ENCODE data around the gene CAMTA1.
"Not testable (repeated sequence)": the region's sequence is repeated elsewhere in the genome, so short reads cannot be mapped to it uniquely, and the experiment has no call there.

CAMTA1 gene

GRCh38 chr1:6785318-6785727 is at the start of gene CAMTA1:
Gene CAMTA1 (plus strand): TSS chr1:6785454. CDS start chr1:6785531, 77 bp downstream.
- Histone ChIP-seq H3K4me2 (ENCODE audit: insufficient read depth, low read length) (peak within 1 kb of the TSS; percentile 100), H3K27ac (ENCODE audit: low read length) (peak within 1 kb of the TSS; percentile 71), H3K9ac (ENCODE audit: low read depth, low read length) (peak within 1 kb of the TSS; percentile 86), H3K9me3 (ENCODE audit: insufficient read depth, low read length, severe bottlenecking) (no peaks in the 10 kb centered on the region), H3K79me2 (ENCODE audit: insufficient read depth, low read length) (peaks cover 55% of the 10 kb centered on the region), H3K36me3 (ENCODE audit: insufficient read depth, low read length) (no peaks in the 10 kb centered on the region), H3K4me3 (ENCODE audit: low read depth in 1 of 2, low read length in 2 of 2) (peak within 1 kb of the TSS; percentile 66 to 88), H2AFZ (ENCODE audit: low read depth, low read length) (peak within 1 kb of the TSS; percentile 89), H4K20me1 (ENCODE audit: insufficient read depth, low read length) (peaks cover 43% of the 10 kb centered on the region), H3K27me3 (ENCODE audit: insufficient read depth, low read length, poor library complexity) (no peaks in the 10 kb centered on the region), H3K4me1 (ENCODE audit: insufficient read depth, low read length) (peaks cover 42% of the 10 kb centered on the region)
- DNase-seq (no peak), ATAC-seq (ENCODE audit: insufficient read depth, low read depth) (peak; percentile 87)
- TF ChIP-seq CTCF (IDR thresholded peaks at IDR 0.05; ENCODE audit: borderline replicate concordance, extremely low read depth, low read length, poor library complexity, severe bottlenecking), result no peak
- TF ChIP-seq EZH2 (IDR thresholded peaks at IDR 0.05; ENCODE audit: borderline replicate concordance, low read depth, low read length, severe bottlenecking), result no peak

GRCh38 chr1:6738987-6739676 is 46.1 kb upstream of the CAMTA1 start:
- H3K4me2 ChIP-seq (ENCODE audit: insufficient read depth, low read length), result no peak overlapping the region

GRCh38 chr1:6742676-6743188 is 42.5 kb upstream of the CAMTA1 start:
- H3K27me3 ChIP-seq (ENCODE audit: insufficient read depth, low read length, poor library complexity); H3K4me1 ChIP-seq (ENCODE audit: insufficient read depth, low read length); H3K79me2 ChIP-seq (ENCODE audit: insufficient read depth, low read length); H4K20me1 ChIP-seq (ENCODE audit: insufficient read depth, low read length); H3K4me2 ChIP-seq (ENCODE audit: insufficient read depth, low read length); H2AFZ ChIP-seq (ENCODE audit: low read depth, low read length); H3K4me3 ChIP-seq (ENCODE audit: low read depth in 1 of 2, low read length in 2 of 2); H3K27ac ChIP-seq (ENCODE audit: low read length); H3K9ac ChIP-seq (ENCODE audit: low read depth, low read length); H3K9me3 ChIP-seq (ENCODE audit: insufficient read depth, low read length, severe bottlenecking); H3K36me3 ChIP-seq (ENCODE audit: insufficient read depth, low read length); DNase-seq: not testable (repeated sequence)
- peak; percentile 39; the same call in 2 of the 3 replicates for ATAC-seq (ENCODE audit: insufficient read depth, low read depth)

More at GRCh38 chr1:6738987-6739676, 46.1 kb upstream of the CAMTA1 start:
- H3K27ac ChIP-seq (ENCODE audit: low read length), result no peak overlapping the region
- no peaks in the 10 kb centered on the region for H3K79me2 ChIP-seq (ENCODE audit: insufficient read depth, low read length)
- H2AFZ ChIP-seq (ENCODE audit: low read depth, low read length), result no peak overlapping the region
- ATAC-seq (ENCODE audit: insufficient read depth, low read depth), result no peak
- H3K4me1 ChIP-seq (ENCODE audit: insufficient read depth, low read length), result no peaks in the 10 kb centered on the region
- H3K9me3 ChIP-seq (ENCODE audit: insufficient read depth, low read length, severe bottlenecking), result no peaks in the 10 kb centered on the region
- no peaks in the 10 kb centered on the region for H3K36me3 ChIP-seq (ENCODE audit: insufficient read depth, low read length)
- no peak overlapping the region for H3K9ac ChIP-seq (ENCODE audit: low read depth, low read length)
- TF ChIP-seq EZH2 (IDR thresholded peaks at IDR 0.05; ENCODE audit: borderline replicate concordance, low read depth, low read length, severe bottlenecking), result no peak
- no peak for TF ChIP-seq CTCF (IDR thresholded peaks at IDR 0.05; ENCODE audit: borderline replicate concordance, extremely low read depth, low read length, poor library complexity, severe bottlenecking)
- peaks cover 3% of the 10 kb centered on the region for H3K27me3 ChIP-seq (ENCODE audit: insufficient read depth, low read length, poor library complexity)
- H4K20me1 ChIP-seq (ENCODE audit: insufficient read depth, low read length), result no peaks in the 10 kb centered on the region
- no peak for DNase-seq
- H3K4me3 ChIP-seq (ENCODE audit: low read depth in 1 of 2, low read length in 2 of 2), result no peak overlapping the region

Measured in DND-41 (cell line).